Measurements from ENCODE around the gene SYNPO. TPM values are rescaled to one million over a fixed set of nuclear protein-coding genes. Genes with fewer than 3 reads are reported as not detected.

The SYNPO gene
- total RNA-seq, 1 donor from 2014 or later, result 17.8 TPM

- no peak for DNase-seq (ENCODE audit: extremely low spot score, unreplicated experiment)
- H3K27me3 Mint-ChIP-seq (ENCODE audit: unreplicated experiment), result no peaks in the 10 kb centered on the region
- H3K27ac Mint-ChIP-seq (ENCODE audit: unreplicated experiment), result peak overlapping the region; percentile 86
- peaks cover 78% of the 10 kb centered on the region for H3K4me1 Mint-ChIP-seq (ENCODE audit: unreplicated experiment)
- no peaks in the 10 kb centered on the region for H3K9me3 Mint-ChIP-seq (ENCODE audit: unreplicated experiment)
- H3K4me3 Mint-ChIP-seq (ENCODE audit: unreplicated experiment), result no peak overlapping the region
- TF ChIP-seq, protein P1, sequence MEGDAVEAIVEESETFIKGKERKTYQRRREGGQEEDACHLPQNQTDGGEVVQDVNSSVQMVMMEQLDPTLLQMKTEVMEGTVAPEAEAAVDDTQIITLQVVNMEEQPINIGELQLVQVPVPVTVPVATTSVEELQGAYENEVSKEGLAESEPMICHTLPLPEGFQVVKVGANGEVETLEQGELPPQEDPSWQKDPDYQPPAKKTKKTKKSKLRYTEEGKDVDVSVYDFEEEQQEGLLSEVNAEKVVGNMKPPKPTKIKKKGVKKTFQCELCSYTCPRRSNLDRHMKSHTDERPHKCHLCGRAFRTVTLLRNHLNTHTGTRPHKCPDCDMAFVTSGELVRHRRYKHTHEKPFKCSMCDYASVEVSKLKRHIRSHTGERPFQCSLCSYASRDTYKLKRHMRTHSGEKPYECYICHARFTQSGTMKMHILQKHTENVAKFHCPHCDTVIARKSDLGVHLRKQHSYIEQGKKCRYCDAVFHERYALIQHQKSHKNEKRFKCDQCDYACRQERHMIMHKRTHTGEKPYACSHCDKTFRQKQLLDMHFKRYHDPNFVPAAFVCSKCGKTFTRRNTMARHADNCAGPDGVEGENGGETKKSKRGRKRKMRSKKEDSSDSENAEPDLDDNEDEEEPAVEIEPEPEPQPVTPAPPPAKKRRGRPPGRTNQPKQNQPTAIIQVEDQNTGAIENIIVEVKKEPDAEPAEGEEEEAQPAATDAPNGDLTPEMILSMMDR (IDR thresholded peaks at IDR 0.05), result no peak
- no peaks in the 10 kb centered on the region for H3K36me3 Mint-ChIP-seq (ENCODE audit: unreplicated experiment)
Measured at GRCh38 chr5:150636391-150637244, 3.8 kb upstream of the SYNPO start.

GRCh38 chr5:150637245-150638052 lies 3.0 kb upstream of the SYNPO start:
- Mint-ChIP-seq H3K27me3 (ENCODE audit: unreplicated experiment) (no peaks in the 10 kb centered on the region), H3K9me3 (ENCODE audit: unreplicated experiment) (no peaks in the 10 kb centered on the region), H3K4me3 (ENCODE audit: unreplicated experiment) (no peak overlapping the region), H3K36me3 (ENCODE audit: unreplicated experiment) (no peaks in the 10 kb centered on the region), H3K4me1 (ENCODE audit: unreplicated experiment) (peaks cover 80% of the 10 kb centered on the region), H3K27ac (ENCODE audit: unreplicated experiment) (peak overlapping the region; percentile 86)
- no peak for DNase-seq (ENCODE audit: extremely low spot score, unreplicated experiment)
- TF ChIP-seq, protein P1 (IDR thresholded peaks at IDR 0.05), result no peak

- TF ChIP-seq, protein P1 (IDR thresholded peaks at IDR 0.05), result no peak
- H3K4me3 Mint-ChIP-seq (ENCODE audit: unreplicated experiment), result no peak overlapping the region
- no peaks in the 10 kb centered on the region for H3K36me3 Mint-ChIP-seq (ENCODE audit: unreplicated experiment)
- no peak for DNase-seq (ENCODE audit: extremely low spot score, unreplicated experiment)
- H3K4me1 Mint-ChIP-seq (ENCODE audit: unreplicated experiment), result peaks cover 80% of the 10 kb centered on the region
- peak overlapping the region; percentile 86 for H3K27ac Mint-ChIP-seq (ENCODE audit: unreplicated experiment)
- H3K27me3 Mint-ChIP-seq (ENCODE audit: unreplicated experiment), result no peaks in the 10 kb centered on the region
- no peaks in the 10 kb centered on the region for H3K9me3 Mint-ChIP-seq (ENCODE audit: unreplicated experiment)
Measured at GRCh38 chr5:150638053-150638444, 2.4 kb upstream of the SYNPO start.

DNA sequence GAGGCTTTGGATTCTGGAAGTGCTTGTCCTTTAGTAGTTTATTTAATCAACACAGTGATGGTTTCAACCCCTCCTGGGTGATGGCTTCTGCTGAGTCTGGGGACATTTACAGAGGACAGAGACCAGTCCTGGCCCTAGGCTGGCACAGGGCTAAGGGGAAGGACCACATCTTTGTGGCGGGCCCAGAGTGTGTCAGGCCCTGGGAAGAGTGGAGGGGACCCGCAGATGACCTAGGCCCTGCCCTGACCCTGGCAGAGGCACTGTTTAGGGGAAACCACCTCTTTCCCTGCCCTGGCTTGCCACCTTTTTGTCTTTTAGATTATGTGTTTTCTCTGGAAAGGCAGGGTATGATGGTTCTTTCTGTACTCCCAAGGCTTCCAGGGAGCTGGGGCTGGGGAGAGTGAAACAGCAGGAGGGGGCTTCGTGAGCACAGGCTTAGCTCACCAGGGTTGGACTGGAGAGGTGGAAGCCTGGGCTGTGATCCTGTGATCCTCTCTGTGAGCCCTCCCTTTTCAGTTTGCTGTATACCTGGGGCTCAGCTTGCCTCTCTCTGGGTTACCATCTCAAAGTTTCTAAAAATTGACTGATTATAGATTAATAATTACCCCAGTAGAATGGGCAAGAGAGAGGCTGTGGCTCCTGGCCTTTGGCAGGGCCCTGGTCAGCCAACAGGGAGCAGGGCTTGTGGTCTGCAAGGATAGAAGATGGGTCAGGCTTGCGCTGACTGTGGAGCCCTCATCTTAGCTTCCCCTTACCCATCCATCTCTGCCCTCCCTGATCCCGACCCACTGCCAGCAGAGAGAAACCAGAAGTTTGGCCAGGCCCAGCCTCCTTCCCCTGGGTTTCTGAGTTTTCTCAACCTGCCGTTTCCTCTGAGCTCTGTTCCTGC lies 1.7 kb upstream of the SYNPO start:
- H3K27ac Mint-ChIP-seq (ENCODE audit: unreplicated experiment), result peak overlapping the region; percentile 46
- TF ChIP-seq, protein P1 (IDR thresholded peaks at IDR 0.05), result no peak
- no peaks in the 10 kb centered on the region for H3K27me3 Mint-ChIP-seq (ENCODE audit: unreplicated experiment)
- H3K4me3 Mint-ChIP-seq (ENCODE audit: unreplicated experiment), result no peak overlapping the region
- no peaks in the 10 kb centered on the region for H3K9me3 Mint-ChIP-seq (ENCODE audit: unreplicated experiment)
- no peaks in the 10 kb centered on the region for H3K36me3 Mint-ChIP-seq (ENCODE audit: unreplicated experiment)
- no peak for DNase-seq (ENCODE audit: extremely low spot score, unreplicated experiment)
- H3K4me1 Mint-ChIP-seq (ENCODE audit: unreplicated experiment), result peaks cover 81% of the 10 kb centered on the region
